BJ (cell line): ENCODE measurements around the gene TRAIP. TPM values are rescaled to one million over a fixed set of nuclear protein-coding genes. Genes with fewer than 3 reads are reported as not detected.
A peak's percentile ranks its signal among the peaks of the same experiment; 100 is the strongest.

Source experiments
- CTCF ChIA-PET: fragments of 350-600 bp; formaldehyde crosslinking; extraction: SDS; loops from one replicate; lab custom pipeline; 2021; ENCODE audit warnings: antibody characterized with exemption, inconsistent platforms; lab: Yijun Ruan, JAX
- POLR2A ChIA-PET: fragments of 300-600 bp; sonication (Branson Sonifier 250); formaldehyde crosslinking; extraction: SDS; loops from one replicate; lab custom pipeline; 2021; ENCODE audit warnings: antibody characterized with exemption; lab: Charles Lee
- DNase-seq: peaks from one replicate; pipeline ENCODE4 v3.0.0-alpha.2; 2011; ENCODE audit warnings: low read depth
- H3K27me3 ChIP-seq: 2 replicates; pipeline ENCODE4 v1.6.0; 2011; ENCODE audit warnings: low read length; ENCODE audit not compliant: control insufficient read depth, insufficient read depth
- H3K36me3 ChIP-seq: 2 replicates; pipeline ENCODE4 v1.5.1; 2011; ENCODE audit warnings: low read length; ENCODE audit not compliant: control insufficient read depth, insufficient read depth
- H3K4me3 ChIP-seq: 2 replicates; pipeline ENCODE4 v1.5.1; 2011; ENCODE audit warnings: low read depth, mild to moderate bottlenecking, control low read depth, low read length
- polyA plus RNA-seq: library from polyadenylated mRNA; depleted of rRNA; stranded (reverse); fragments of >200 nt; gene quantifications from 2 replicates; pipeline ENCODE4 v1.2.3, GENCODE V29; 2011
- TF ChIP-seq, protein P1 (sequence below): IDR thresholded peaks from 2 replicates; pipeline ENCODE4 v1.5.1; 2011; ENCODE audit warnings: low read depth, mild to moderate bottlenecking, control low read depth, inconsistent platforms, low read length, moderate library complexity; ENCODE audit not compliant: insufficient read depth

The TRAIP gene
- polyA plus RNA-seq, 1 experiment, result 5.8 TPM

DNA sequence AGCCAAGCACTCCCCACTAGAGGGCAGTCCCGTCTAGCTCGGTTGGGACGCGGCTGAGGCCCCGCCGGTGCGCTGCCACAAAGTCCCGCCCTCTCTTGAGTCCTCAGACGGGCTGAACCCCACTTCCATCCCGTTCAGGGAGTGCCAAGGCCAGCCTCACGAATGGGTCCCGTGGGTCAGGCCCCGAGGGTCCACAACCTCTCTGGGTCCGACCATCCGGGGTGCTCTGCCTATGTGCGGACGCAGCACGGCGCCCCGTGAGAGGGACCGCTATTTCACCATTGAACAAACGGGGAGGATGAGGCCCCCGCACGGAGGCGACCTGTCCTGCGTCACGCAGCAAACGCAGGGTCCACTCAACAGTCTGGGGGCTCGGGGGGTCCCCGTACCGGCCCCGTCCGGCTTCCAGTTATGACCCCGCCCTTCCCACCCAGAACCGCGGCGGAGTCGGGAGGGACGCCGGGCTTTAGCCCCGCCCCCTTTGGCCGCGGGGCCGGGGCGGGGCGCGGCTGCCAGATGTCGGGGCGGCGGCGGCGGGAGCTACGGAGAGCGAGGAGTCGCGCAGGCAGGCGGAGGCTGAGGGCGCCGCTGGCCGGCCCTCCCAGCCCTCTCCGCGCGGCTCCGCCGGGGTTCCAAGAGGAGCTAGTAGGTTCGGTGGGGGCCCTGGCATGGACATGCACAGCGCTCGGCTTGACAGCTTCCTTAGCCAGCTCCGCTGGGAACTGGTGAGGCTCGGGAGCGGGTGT lies 53.5 kb downstream of the TRAIP start, which contains the start of gene INKA1:
Gene INKA1 (plus strand): TSS at position 543 of the 746 bp plus-strand sequence. CDS start 132 bp downstream, at position 675.
- POLR2A ChIA-PET, result interaction anchor here (0.6 to 2.1 kb wide), 3 partner anchors 17 to 1356 kb away, joined by 3 to 8 read pairs (median 5); partner anchors contain the start of genes ATRIP and IP6K1
- TF ChIP-seq, protein P1, sequence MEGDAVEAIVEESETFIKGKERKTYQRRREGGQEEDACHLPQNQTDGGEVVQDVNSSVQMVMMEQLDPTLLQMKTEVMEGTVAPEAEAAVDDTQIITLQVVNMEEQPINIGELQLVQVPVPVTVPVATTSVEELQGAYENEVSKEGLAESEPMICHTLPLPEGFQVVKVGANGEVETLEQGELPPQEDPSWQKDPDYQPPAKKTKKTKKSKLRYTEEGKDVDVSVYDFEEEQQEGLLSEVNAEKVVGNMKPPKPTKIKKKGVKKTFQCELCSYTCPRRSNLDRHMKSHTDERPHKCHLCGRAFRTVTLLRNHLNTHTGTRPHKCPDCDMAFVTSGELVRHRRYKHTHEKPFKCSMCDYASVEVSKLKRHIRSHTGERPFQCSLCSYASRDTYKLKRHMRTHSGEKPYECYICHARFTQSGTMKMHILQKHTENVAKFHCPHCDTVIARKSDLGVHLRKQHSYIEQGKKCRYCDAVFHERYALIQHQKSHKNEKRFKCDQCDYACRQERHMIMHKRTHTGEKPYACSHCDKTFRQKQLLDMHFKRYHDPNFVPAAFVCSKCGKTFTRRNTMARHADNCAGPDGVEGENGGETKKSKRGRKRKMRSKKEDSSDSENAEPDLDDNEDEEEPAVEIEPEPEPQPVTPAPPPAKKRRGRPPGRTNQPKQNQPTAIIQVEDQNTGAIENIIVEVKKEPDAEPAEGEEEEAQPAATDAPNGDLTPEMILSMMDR, result peak; percentile 92
- CTCF ChIA-PET, result interaction anchor here (0.7 to 13.4 kb wide), 37 partner anchors 10 to 388 kb away, joined by 3 to 287 read pairs (median 4); partner anchors contain the start of genes GMPPB, IP6K1, RBM5 and TRAIP
- peak within 1 kb of the TSS; percentile 79 for H3K4me3 ChIP-seq
- DNase-seq, result no peak
- H3K27me3 ChIP-seq, result no peaks in the 10 kb centered on the region
- no peaks in the 10 kb centered on the region; the same call in 1 of the 2 replicates for H3K36me3 ChIP-seq

DNA sequence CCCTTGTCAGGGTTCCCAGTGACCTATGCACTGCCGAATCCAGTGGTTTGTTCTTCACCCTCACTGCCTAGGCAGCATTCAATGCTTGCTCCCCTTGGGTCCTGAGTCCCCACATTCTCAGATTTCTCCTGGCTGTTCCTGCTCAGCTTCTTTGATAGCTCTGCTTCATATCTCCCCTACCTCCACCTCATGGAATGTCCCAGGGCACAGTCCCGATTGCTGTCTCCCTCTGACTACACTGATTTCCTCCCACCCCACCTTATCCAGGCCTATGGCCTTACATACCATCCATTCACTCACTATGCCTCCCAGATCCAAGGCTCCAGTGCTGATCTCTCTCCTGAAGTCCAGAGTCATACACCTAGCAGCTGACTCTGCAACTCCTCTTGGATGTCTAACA lies 55.2 kb downstream of the TRAIP start:
- no peak for DNase-seq
- Histone ChIP-seq H3K4me3 (no peak overlapping the region), H3K27me3 (no peaks in the 10 kb centered on the region), H3K36me3 (no peaks in the 10 kb centered on the region)
- CTCF ChIA-PET, result interaction anchor here (0.9 to 13.4 kb wide), 8 partner anchors 11 to 473 kb away, joined by 4 to 287 read pairs (median 12); partner anchors contain the start of gene UBA7
- POLR2A ChIA-PET, result no interaction called here
- TF ChIP-seq, protein P1, result no peak

DNA sequence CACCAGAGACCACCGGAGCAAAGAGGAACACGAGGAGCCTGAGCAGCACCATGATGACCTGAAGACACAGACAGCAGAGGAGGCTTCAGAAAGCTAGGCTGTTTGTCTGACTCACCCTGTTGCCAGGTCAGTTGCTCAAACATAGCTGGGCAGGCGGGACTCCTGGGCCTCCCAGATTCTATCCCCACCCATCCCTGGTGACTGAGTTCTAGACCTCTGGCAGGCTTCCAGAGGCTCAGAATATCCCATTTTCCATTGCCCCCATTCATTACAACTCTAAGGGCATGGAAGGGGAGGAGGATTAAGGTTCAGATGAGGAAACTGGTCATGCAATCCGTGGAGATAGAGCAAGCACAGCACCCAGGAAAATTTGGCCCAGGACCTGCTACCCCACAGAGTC lies 56.6 kb downstream of the TRAIP start, which contains the start of gene CDHR4:
Gene CDHR4 (minus strand): TSS at position 113 of the 400 bp plus-strand sequence. CDS start 61 bp downstream, at position 52.
- CTCF ChIA-PET, result interaction anchor here (1.2 to 13.4 kb wide), 2 partner anchors 12 to 37 kb away, joined by 5 to 287 read pairs; no protein-coding TSS in a partner anchor
- TF ChIP-seq, protein P1, result no peak
- DNase-seq, result no peak
- Histone ChIP-seq H3K27me3 (no peaks in the 10 kb centered on the region), H3K4me3 (no peak within 1 kb of the TSS), H3K36me3 (no peaks in the 10 kb centered on the region)
- POLR2A ChIA-PET, result no interaction called here

DNA sequence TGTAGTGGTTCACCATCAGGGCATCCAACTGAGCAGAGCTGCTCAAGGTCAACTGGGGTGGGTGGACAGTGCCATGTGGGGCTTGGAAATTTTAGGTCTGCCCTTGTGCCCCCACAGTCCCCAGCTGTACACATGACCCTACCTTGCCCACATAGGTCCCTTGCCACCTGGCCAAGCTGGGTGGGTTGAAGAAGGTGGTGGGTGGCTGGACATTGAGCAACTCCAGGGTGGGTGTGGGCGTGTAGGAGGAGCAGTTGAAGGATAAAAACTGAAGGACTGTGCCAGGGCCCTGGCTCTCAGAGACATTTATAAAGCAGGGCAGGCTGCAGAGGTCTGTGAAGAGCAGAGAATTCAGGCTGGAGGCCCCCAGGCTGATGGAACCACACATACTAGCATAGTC lies 57.3 kb downstream of the TRAIP start:
- ChIA-PET POLR2A (no interaction called here), CTCF (interaction anchor here (1.2 to 13.4 kb wide), 2 partner anchors 11 to 38 kb away, joined by 5 to 287 read pairs; no protein-coding TSS in a partner anchor)
- no peak for DNase-seq
- no peaks in the 10 kb centered on the region for H3K27me3 ChIP-seq
- TF ChIP-seq, protein P1, result no peak
- H3K36me3 ChIP-seq, result no peaks in the 10 kb centered on the region
- H3K4me3 ChIP-seq, result no peak overlapping the region
